Breast epithelium (tissue), 3 donors: ENCODE measurements around the gene RBMS2.
"Not testable (repeated sequence)": the region's sequence is repeated elsewhere in the genome, so short reads cannot be mapped to it uniquely, and the experiment has no call there.

Source experiments
- CTCF ChIP-seq, 3 donors: fragments of 450-650 bp; IDR thresholded peaks; one replicate each; pipeline ENCODE4 v1.5.1; 2016 to 2017; ENCODE audit warnings: antibody characterized with exemption in 3 of 3, mild to moderate bottlenecking in 3 of 3, moderate library complexity in 3 of 3
- POLR2A ChIP-seq: fragments of 450-650 bp; IDR thresholded peaks from one replicate; pipeline ENCODE4 v1.6.1; 2016; ENCODE audit warnings: antibody characterized with exemption, mild to moderate bottlenecking, moderate library complexity
- POLR2AphosphoS5 ChIP-seq, 3 donors: sonication (generic); formaldehyde crosslinking; IDR thresholded peaks; one replicate each; pipeline ENCODE4 v1.6.1; 2017; ENCODE audit warnings: antibody characterized with exemption in 3 of 3

GRCh38 chr12:56514014-56514318, 7.7 kb upstream of the RBMS2 start:
- not testable (repeated sequence) for TF ChIP-seq POLR2A; POLR2AphosphoS5 (IDR thresholded peaks at IDR 0.05)
- peak in 1 of 3 donors; percentile 7 for TF ChIP-seq CTCF (IDR thresholded peaks at IDR 0.05)
